Ascending aorta (tissue), 2 donors: ENCODE data around the gene ARHGEF28. TPM values are rescaled to one million over a fixed set of nuclear protein-coding genes. Genes with fewer than 3 reads are reported as not detected.

Source experiments
- DNase-seq, 2 donors: peaks; one replicate each; pipeline ENCODE4 v3.0.0-alpha.2; 2019; ENCODE audit warnings: low spot score in 2 of 2
- H3K27ac ChIP-seq, 2 donors: fragments of 200-600 bp; sonication (generic); one replicate each; pipeline ENCODE4 v1.5.1; 2016 to 2017; ENCODE audit warnings: mild to moderate bottlenecking in 1 of 2
- H3K27me3 ChIP-seq: fragments of 200-600 bp; sonication (generic); one replicate; pipeline ENCODE4 v1.5.1; 2017
- H3K36me3 ChIP-seq, 2 donors: fragments of 200-600 bp; sonication (generic); one replicate each; pipeline ENCODE4 v1.5.1; 2016
- H3K4me1 ChIP-seq, 2 donors: fragments of 200-600 bp; sonication (generic); one replicate each; pipeline ENCODE4 v1.5.1; 2016 to 2017; ENCODE audit warnings: mild to moderate bottlenecking in 1 of 2
- H3K4me3 ChIP-seq, 2 donors: fragments of 200-600 bp; sonication (generic); one replicate each; pipeline ENCODE4 v1.5.1; 2016 to 2017; ENCODE audit warnings: mild to moderate bottlenecking in 1 of 2
- H3K9me3 ChIP-seq, 2 donors: fragments of 200-600 bp; sonication (generic); one replicate each; pipeline ENCODE4 v1.5.1; 2016
- intact Hi-C: fragments of 100-400 bp; cut with DNase I; formaldehyde crosslinking; loops from one replicate; pipeline ENCODE4 v1.15.1; 2023
- total RNA-seq: library from RNA; depleted of rRNA; stranded (reverse); fragments of >200 nt; gene quantifications from one replicate; pipeline ENCODE4 v1.1.0, GENCODE V29; 2016
- TF ChIP-seq, protein P1 (sequence below), 3 experiments: fragments of 200-600 bp in 2 of 3; fragments of 450-650 bp in 1 of 3; sonication (generic) in 2 of 3; IDR thresholded peaks; one replicate each; pipeline ENCODE4 v1.5.1; 2016 to 2019; ENCODE audit warnings: antibody characterized with exemption in 3 of 3, mild to moderate bottlenecking in 1 of 3, moderate library complexity in 1 of 3

The ARHGEF28 gene
- total RNA-seq, 1 donor from 2014 or later: 15.1 TPM

DNA sequence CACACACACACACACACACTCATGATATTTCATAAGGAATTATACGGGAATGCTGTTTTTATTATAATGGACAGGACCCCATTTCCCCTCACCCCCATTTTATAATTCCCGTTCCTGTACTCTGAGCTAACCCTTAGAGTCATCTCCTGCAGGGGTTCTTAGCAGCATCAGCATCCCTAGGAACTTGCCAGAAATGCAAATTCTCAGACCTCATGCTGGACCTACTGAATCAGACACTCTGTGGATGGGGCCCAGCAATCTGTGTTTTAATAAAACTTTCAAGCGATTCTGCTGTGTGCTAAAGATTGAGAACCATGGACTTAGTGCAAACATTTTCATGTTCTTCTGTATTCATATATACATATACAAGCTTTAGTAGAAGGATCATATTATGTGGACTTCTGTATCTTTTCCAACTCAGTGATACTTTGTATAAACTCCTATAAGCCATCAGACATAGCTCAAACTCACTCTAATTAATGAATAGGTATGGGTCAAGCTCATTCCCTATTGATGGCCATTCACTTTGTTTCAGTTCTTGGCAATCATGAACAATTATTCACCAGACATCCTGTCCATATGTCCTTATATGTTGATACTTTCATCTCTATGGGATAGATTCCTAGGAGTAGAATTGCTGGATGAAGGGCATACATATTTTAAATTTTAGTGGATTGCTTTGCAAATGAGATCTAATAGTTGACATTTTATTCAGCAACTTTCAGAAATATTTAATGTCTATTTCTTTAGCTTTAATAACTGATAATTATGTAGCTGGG is 65.5 kb downstream of the ARHGEF28 start:
- Histone ChIP-seq H3K27ac (no peak overlapping the region), H3K4me3 (no peak overlapping the region), H3K9me3 (no peaks in the 10 kb centered on the region), H3K27me3 (no peaks in the 10 kb centered on the region), H3K36me3 (no peaks in the 10 kb centered on the region), H3K4me1 (peaks cover 0 to 14% of the 10 kb centered on the region in 2 donors)
- DNase-seq: no peak
- intact Hi-C loops: loop anchor here (5.0 kb wide), 1 partner anchor 99 kb away; no protein-coding TSS in a partner anchor
- TF ChIP-seq, protein P1, sequence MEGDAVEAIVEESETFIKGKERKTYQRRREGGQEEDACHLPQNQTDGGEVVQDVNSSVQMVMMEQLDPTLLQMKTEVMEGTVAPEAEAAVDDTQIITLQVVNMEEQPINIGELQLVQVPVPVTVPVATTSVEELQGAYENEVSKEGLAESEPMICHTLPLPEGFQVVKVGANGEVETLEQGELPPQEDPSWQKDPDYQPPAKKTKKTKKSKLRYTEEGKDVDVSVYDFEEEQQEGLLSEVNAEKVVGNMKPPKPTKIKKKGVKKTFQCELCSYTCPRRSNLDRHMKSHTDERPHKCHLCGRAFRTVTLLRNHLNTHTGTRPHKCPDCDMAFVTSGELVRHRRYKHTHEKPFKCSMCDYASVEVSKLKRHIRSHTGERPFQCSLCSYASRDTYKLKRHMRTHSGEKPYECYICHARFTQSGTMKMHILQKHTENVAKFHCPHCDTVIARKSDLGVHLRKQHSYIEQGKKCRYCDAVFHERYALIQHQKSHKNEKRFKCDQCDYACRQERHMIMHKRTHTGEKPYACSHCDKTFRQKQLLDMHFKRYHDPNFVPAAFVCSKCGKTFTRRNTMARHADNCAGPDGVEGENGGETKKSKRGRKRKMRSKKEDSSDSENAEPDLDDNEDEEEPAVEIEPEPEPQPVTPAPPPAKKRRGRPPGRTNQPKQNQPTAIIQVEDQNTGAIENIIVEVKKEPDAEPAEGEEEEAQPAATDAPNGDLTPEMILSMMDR (IDR thresholded peaks at IDR 0.05): no peak

DNA sequence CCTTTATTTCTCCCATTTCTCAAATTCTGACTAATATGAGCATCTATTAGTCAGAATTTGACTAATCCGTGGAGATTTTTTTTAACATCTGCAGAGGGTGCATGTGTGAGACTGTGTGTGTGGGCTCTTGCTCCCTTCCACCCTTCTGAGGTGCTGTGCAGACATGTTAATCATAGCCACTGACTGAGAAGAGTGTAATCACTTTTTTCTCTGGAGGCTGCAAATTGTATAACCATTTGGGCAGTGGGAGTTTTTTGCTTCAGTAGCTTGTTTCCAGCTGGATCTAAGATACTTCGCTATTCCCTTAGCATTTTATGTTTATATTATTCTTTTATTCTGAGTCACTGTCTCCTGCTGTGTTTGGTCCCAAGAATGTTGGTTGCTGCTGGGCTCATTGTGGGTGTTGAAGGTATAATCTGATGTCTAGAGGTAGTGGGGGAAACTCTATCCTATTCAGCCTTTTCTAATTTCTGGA is 66.2 kb downstream of the ARHGEF28 start:
- no peak overlapping the region for H3K27ac ChIP-seq
- peaks cover 0 to 14% of the 10 kb centered on the region in 2 donors for H3K4me1 ChIP-seq

DNA sequence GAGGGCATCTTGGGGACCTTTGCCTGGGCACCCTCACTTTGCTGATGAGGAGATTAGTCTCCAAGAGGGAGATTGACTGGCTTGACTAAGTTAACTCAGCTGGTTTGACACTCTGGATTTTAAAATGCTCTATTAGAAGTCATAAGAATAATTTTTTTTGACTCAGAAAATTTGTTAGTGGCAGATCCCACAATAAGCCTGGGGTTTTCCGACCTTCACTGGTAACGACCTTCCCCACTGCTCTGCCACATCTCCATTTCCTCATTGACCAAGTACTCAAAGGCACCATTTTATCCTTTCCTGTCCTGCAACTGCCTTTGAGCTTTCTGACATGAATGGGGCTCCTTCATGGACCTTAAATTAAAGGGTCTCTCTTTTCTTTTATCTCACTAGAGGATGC is 67.0 kb downstream of the ARHGEF28 start:
- H3K27ac ChIP-seq: no peak overlapping the region
- intact Hi-C loops: loop anchor here (5.0 kb wide), 1 partner anchor 101 kb away; no protein-coding TSS in a partner anchor
- TF ChIP-seq, protein P1 (IDR thresholded peaks at IDR 0.05): no peak
- H3K27me3 ChIP-seq: no peaks in the 10 kb centered on the region
- DNase-seq: no peak
- no peaks in the 10 kb centered on the region for H3K9me3 ChIP-seq
- H3K4me3 ChIP-seq: no peak overlapping the region
- no peaks in the 10 kb centered on the region for H3K36me3 ChIP-seq
- peaks cover 0 to 14% of the 10 kb centered on the region in 2 donors for H3K4me1 ChIP-seq

More for the DNA sequence above, 66.2 kb downstream of the ARHGEF28 start:
- TF ChIP-seq, protein P1 (IDR thresholded peaks at IDR 0.05): no peak
- Histone ChIP-seq H3K27me3 (no peaks in the 10 kb centered on the region), H3K9me3 (no peaks in the 10 kb centered on the region), H3K36me3 (no peaks in the 10 kb centered on the region), H3K4me3 (no peak overlapping the region)
- intact Hi-C loops: loop anchor here (5.0 kb wide), 1 partner anchor 100 kb away; no protein-coding TSS in a partner anchor
- no peak for DNase-seq

DNA sequence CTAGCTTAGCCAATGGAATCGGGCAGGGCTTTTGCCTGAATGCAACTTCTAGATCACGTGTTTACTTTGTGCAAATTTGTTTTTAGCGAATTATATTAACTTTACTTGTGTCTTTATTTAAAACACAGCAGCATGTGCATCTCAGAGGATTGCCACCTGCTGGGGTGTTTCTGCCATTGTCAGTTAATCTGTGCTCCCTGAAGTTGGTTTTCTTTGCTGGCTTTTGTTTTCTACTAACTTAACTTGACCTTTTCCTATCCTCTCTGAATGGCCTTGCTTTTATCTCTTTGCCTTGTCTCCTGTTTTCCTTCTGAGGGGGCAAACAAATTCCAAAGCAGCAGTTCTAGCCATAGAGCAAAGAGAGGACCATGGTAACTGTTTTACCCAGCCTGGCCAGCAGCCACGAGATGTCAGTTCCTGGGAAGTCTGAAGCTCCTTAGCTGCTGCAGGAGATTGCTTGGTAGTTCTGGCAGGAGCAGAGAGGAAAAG is 67.6 kb downstream of the ARHGEF28 start:
- no peak overlapping the region for H3K27ac ChIP-seq
- TF ChIP-seq, protein P1 (IDR thresholded peaks at IDR 0.05): peak; percentile 12 to 39 (median 24)
- H3K4me3 ChIP-seq: no peak overlapping the region
- DNase-seq: no peak
- H3K36me3 ChIP-seq: no peaks in the 10 kb centered on the region
- no peaks in the 10 kb centered on the region for H3K9me3 ChIP-seq
- intact Hi-C loops: loop anchor here (5.0 kb wide), 1 partner anchor 101 kb away; no protein-coding TSS in a partner anchor
- peaks cover 0 to 14% of the 10 kb centered on the region in 2 donors for H3K4me1 ChIP-seq
- H3K27me3 ChIP-seq: no peaks in the 10 kb centered on the region

DNA sequence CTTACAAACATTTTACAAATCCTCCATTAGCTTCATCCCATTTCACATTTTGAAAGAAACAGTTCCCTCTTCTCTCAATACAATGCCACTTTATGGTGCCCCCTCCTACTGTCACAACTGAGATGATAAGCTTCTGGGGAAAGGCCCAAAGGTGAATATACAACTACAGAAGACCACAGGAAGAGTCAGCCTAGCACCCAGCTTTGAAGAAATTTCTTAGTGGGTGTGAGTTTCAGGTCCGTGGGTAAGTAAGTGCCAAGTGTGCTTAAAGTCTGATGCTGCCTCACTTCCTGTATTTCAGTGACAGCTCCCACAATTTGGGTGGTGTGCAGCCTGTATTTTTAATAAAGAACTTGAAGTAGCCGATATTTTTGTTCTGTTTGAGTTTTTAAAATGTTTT is 68.1 kb downstream of the ARHGEF28 start:
- DNase-seq: no peak
- no peak overlapping the region for H3K27ac ChIP-seq
- TF ChIP-seq, protein P1 (IDR thresholded peaks at IDR 0.05): no peak
- no peaks in the 10 kb centered on the region for H3K9me3 ChIP-seq
- no peaks in the 10 kb centered on the region for H3K27me3 ChIP-seq
- no peaks in the 10 kb centered on the region for H3K36me3 ChIP-seq
- intact Hi-C loops: loop anchor here (5.0 kb wide), 1 partner anchor 102 kb away; no protein-coding TSS in a partner anchor
- peaks cover 0 to 14% of the 10 kb centered on the region in 2 donors for H3K4me1 ChIP-seq
- no peak overlapping the region for H3K4me3 ChIP-seq
